Hepatocyte (in vitro differentiated cells): Measurements from ENCODE around the gene SLC12A7. TPM values are rescaled to one million over a fixed set of nuclear protein-coding genes. Genes with fewer than 3 reads are reported as not detected.
"Not testable (repeated sequence)": the region's sequence is repeated elsewhere in the genome, so short reads cannot be mapped to it uniquely, and the experiment has no call there.

ENCODE experiments used
- DNase-seq: peaks from one replicate; pipeline ENCODE4 v3.0.0-alpha.2; 2016; ENCODE audit warnings: low spot score
- H2AFZ ChIP-seq: fragments of 200-600 bp; sonication (generic); 2 replicates; pipeline ENCODE4 v1.6.0; 2016; ENCODE audit warnings: antibody characterized with exemption, mild to moderate bottlenecking
- H3K27ac ChIP-seq: fragments of 200-600 bp; sonication (generic); 2 replicates; pipeline ENCODE4 v1.5.1; 2016; ENCODE audit warnings: mild to moderate bottlenecking
- H3K27me3 ChIP-seq: fragments of 200-600 bp; sonication (generic); 2 replicates; pipeline ENCODE4 v1.6.1; 2016
- H3K36me3 ChIP-seq: fragments of 200-600 bp; sonication (generic); replicated peaks from 2 replicates; pipeline ENCODE4 v1.5.1; 2016; ENCODE audit warnings: low read depth; ENCODE audit not compliant: insufficient read depth
- H3K4me1 ChIP-seq: fragments of 200-600 bp; sonication (generic); 2 replicates; pipeline ENCODE4 v1.5.1; 2016; ENCODE audit warnings: mild to moderate bottlenecking, moderate library complexity; ENCODE audit not compliant: insufficient read depth
- H3K4me2 ChIP-seq: fragments of 200-600 bp; sonication (generic); 2 replicates; pipeline ENCODE4 v1.6.0; 2016
- H3K4me3 ChIP-seq: fragments of 200-600 bp; sonication (generic); 2 replicates; pipeline ENCODE4 v1.5.1; 2016; ENCODE audit warnings: mild to moderate bottlenecking
- H3K79me2 ChIP-seq: fragments of 200-600 bp; sonication (generic); 2 replicates; pipeline ENCODE4 v1.6.0; 2017; ENCODE audit warnings: mild to moderate bottlenecking
- H3K9me2 ChIP-seq: fragments of 200-600 bp; sonication (generic); replicated peaks from 2 replicates; pipeline ENCODE4 v1.6.0; 2017; ENCODE audit warnings: mild to moderate bottlenecking; ENCODE audit not compliant: insufficient read depth
- H3K9me3 ChIP-seq: fragments of 200-600 bp; sonication (generic); 2 replicates; pipeline ENCODE4 v1.5.1; 2016; ENCODE audit warnings: low read depth, mild to moderate bottlenecking
- H4K20me1 ChIP-seq: fragments of 200-600 bp; sonication (generic); 2 replicates; pipeline ENCODE4 v1.6.0; 2016; ENCODE audit warnings: mild to moderate bottlenecking; ENCODE audit not compliant: insufficient read depth, poor library complexity, severe bottlenecking
- CTCF ChIP-seq: fragments of 200-600 bp; sonication (generic); IDR thresholded peaks from 2 replicates; pipeline ENCODE4 v1.5.1; 2016; ENCODE audit warnings: antibody characterized with exemption, mild to moderate bottlenecking; ENCODE audit not compliant: poor library complexity
- EZH2 ChIP-seq: fragments of 200-600 bp; sonication (generic); IDR thresholded peaks from 2 replicates; pipeline ENCODE4 v1.6.1; 2016; ENCODE audit warnings: antibody characterized with exemption, mild to moderate bottlenecking, borderline replicate concordance
- EZH2phosphoT487 ChIP-seq: fragments of 200-600 bp; sonication (generic); IDR thresholded peaks from one replicate; pipeline ENCODE4 v1.6.1; 2018; ENCODE audit warnings: antibody characterized with exemption, mild to moderate bottlenecking, low read depth, moderate library complexity; ENCODE audit not compliant: unreplicated experiment, severe bottlenecking
- WGBS: methylation state at CpG from one replicate; pipeline ENCODE4 v1.1.6; 2016; ENCODE audit warnings: low lambda C conversion rate; ENCODE audit errors: missing lambda C conversion rate; 5-methylcytosine and 5-hydroxymethylcytosine counted together
- polyA plus RNA-seq: library from polyadenylated mRNA; unstranded; fragments of >200 nt; fragmentation: Nextera tagmentation; extraction: Ambion mirVana; gene quantifications from 2 replicates; pipeline ENCODE4 v1.2.1, GENCODE V29; 2016
- total RNA-seq: library from RNA; depleted of rRNA; stranded (reverse); fragments of >200 nt; gene quantifications from 2 replicates; pipeline ENCODE4 v1.2.3, GENCODE V29; 2014

The SLC12A7 gene
- total and polyA plus RNA-seq, 2 experiments from 2014 or later: 30.2 to 34.3 TPM

GRCh38 chr5:1129711-1130055 is 17.8 kb upstream of the SLC12A7 start:
- Histone ChIP-seq H3K9me2 (no peaks in the 10 kb centered on the region), H3K27ac (peak overlapping the region; percentile 68), H3K4me1 (peaks cover 17% of the 10 kb centered on the region), H3K9me3 (no peaks in the 10 kb centered on the region), H4K20me1 (no peaks in the 10 kb centered on the region), H3K27me3 (no peaks in the 10 kb centered on the region), H3K79me2 (no peaks in the 10 kb centered on the region), H2AFZ (no peak overlapping the region), H3K4me3 (no peak overlapping the region), H3K36me3 (no peaks in the 10 kb centered on the region), H3K4me2 (no peak overlapping the region)
- TF ChIP-seq EZH2phosphoT487: no peak
- no peak for TF ChIP-seq EZH2
- no peak for TF ChIP-seq CTCF
- no peak for DNase-seq
- 67% methylated on average over 9 of the region's 9 CpGs for WGBS

- Histone ChIP-seq H4K20me1 (no peaks in the 10 kb centered on the region), H3K4me1 (peaks cover 21% of the 10 kb centered on the region), H3K27me3 (no peaks in the 10 kb centered on the region), H3K4me2 (no peak overlapping the region), H3K79me2 (no peaks in the 10 kb centered on the region), H3K9me2 (no peaks in the 10 kb centered on the region), H3K9me3 (no peaks in the 10 kb centered on the region), H3K27ac (no peak overlapping the region), H3K36me3 (no peaks in the 10 kb centered on the region), H2AFZ (no peak overlapping the region), H3K4me3 (no peak overlapping the region)
- WGBS: 91% methylated on average over 24 of the region's 24 CpGs
- TF ChIP-seq EZH2phosphoT487 (no peak), CTCF (no peak), EZH2 (no peak)
- DNase-seq: no peak
Measured at GRCh38 chr5:1128977-1129710, 17.3 kb upstream of the SLC12A7 start.

GRCh38 chr5:1127959-1128785 is 16.3 kb upstream of the SLC12A7 start:
- H2AFZ ChIP-seq: no peak overlapping the region
- WGBS: 76% methylated on average over 20 of the region's 20 CpGs
- peaks cover 30% of the 10 kb centered on the region for H3K4me1 ChIP-seq
- H3K9me2 ChIP-seq: no peaks in the 10 kb centered on the region
- no peaks in the 10 kb centered on the region for H3K79me2 ChIP-seq
- no peaks in the 10 kb centered on the region for H3K36me3 ChIP-seq
- no peaks in the 10 kb centered on the region for H3K9me3 ChIP-seq
- no peak for TF ChIP-seq CTCF
- no peak for TF ChIP-seq EZH2phosphoT487
- TF ChIP-seq EZH2: no peak
- no peaks in the 10 kb centered on the region for H4K20me1 ChIP-seq
- DNase-seq: no peak
- no peak overlapping the region for H3K4me2 ChIP-seq
- no peak overlapping the region for H3K27ac ChIP-seq
- no peak overlapping the region for H3K4me3 ChIP-seq
- no peaks in the 10 kb centered on the region for H3K27me3 ChIP-seq

GRCh38 chr5:1125695-1126094 is 13.8 kb upstream of the SLC12A7 start:
- peaks cover 23% of the 10 kb centered on the region for H3K4me1 ChIP-seq
- 92% methylated on average over 2 of the region's 2 CpGs for WGBS
- H2AFZ ChIP-seq, H3K4me2 ChIP-seq, H3K9me2 ChIP-seq, DNase-seq, H3K79me2 ChIP-seq, H3K4me3 ChIP-seq, H3K27me3 ChIP-seq, H3K9me3 ChIP-seq, H4K20me1 ChIP-seq, H3K36me3 ChIP-seq: not testable (repeated sequence)
- H3K27ac ChIP-seq: peak overlapping the region; percentile 10
